Panc1 (cell line): ENCODE results near the gene GGA1. TPM values are rescaled to one million over a fixed set of nuclear protein-coding genes. Genes with fewer than 3 reads are reported as not detected.

Experiments used
- ATAC-seq: fragments of 200-7000 bp; cut with Tn5 transposase; 2 replicates; pipeline ENCODE4 v1.9.1; 2020; ENCODE audit warnings: mild to moderate bottlenecking, moderate library complexity
- BruUV-seq: library from RNA; stranded (reverse); fragments of 400-500 nt; replicated peaks from 2 replicates; lab custom pipeline; 2021; lab: Mats Ljungman, UMichigan
- CTCF ChIA-PET: fragments of 300-600 bp; sonication (Branson Sonifier 250); formaldehyde crosslinking; loops from one replicate; lab custom pipeline; 2022; ENCODE audit warnings: antibody characterized with exemption; lab: Charles Lee
- POLR2A ChIA-PET: fragments of 300-600 bp; sonication (Branson Sonifier 250); formaldehyde crosslinking; loops from one replicate; lab custom pipeline; 2022; ENCODE audit warnings: antibody characterized with exemption; lab: Charles Lee
- DNase-seq: peaks from one replicate; pipeline ENCODE4 v3.0.0-alpha.2; 2010; ENCODE audit warnings: low read depth, low spot score
- H3K27ac ChIP-seq: 2 replicates; pipeline ENCODE4 v1.5.1; 2011; ENCODE audit warnings: mild to moderate bottlenecking, low read length, inconsistent platforms
- H3K27me3 ChIP-seq: fragments of 200-500 bp; sonication (Bioruptor generic); 2 replicates; pipeline ENCODE4 v1.6.0; 2014; ENCODE audit warnings: low read length, inconsistent platforms; ENCODE audit not compliant: control insufficient read depth, insufficient read depth
- H3K36me3 ChIP-seq: fragments of 200-500 bp; sonication (Bioruptor generic); 2 replicates; pipeline ENCODE4 v1.5.1; 2014; ENCODE audit warnings: inconsistent platforms, mild to moderate bottlenecking, low read length, moderate library complexity; ENCODE audit not compliant: control insufficient read depth, insufficient read depth
- H3K4me1 ChIP-seq: 2 replicates; pipeline ENCODE4 v1.5.1; 2011; ENCODE audit warnings: inconsistent platforms, mild to moderate bottlenecking, low read length, moderate library complexity; ENCODE audit not compliant: control insufficient read depth, insufficient read depth
- H3K4me3 ChIP-seq, 2 experiments: 2 replicates each; pipeline ENCODE4 v1.5.1; 2011 to 2012; ENCODE audit warnings: low read depth in 2 of 2, low read length in 2 of 2, mild to moderate bottlenecking in 2 of 2, inconsistent platforms in 1 of 2, moderate library complexity in 1 of 2
- H3K9me3 ChIP-seq: fragments of 200-500 bp; sonication (Bioruptor generic); 2 replicates; pipeline ENCODE4 v1.5.1; 2014; ENCODE audit warnings: low read depth, mild to moderate bottlenecking, inconsistent platforms, low read length, moderate library complexity; ENCODE audit not compliant: control insufficient read depth, insufficient read depth
- CTCF ChIP-seq: fragments of 450-650 bp; IDR thresholded peaks from 2 replicates; pipeline ENCODE4 v1.5.1; 2017; ENCODE audit warnings: mild to moderate bottlenecking
- POLR2AphosphoS5 ChIP-seq: IDR thresholded peaks from 2 replicates; pipeline ENCODE4 v1.6.1; 2012; ENCODE audit warnings: mild to moderate bottlenecking, low read depth, low read length, moderate library complexity
- REST ChIP-seq, 2 experiments: IDR thresholded peaks; 2 replicates each; pipeline ENCODE4 v1.6.1; 2011 to 2012; ENCODE audit warnings: low read depth in 2 of 2, control low read depth in 1 of 2, low read length in 1 of 2, mild to moderate bottlenecking in 1 of 2, moderate library complexity in 1 of 2; ENCODE audit not compliant: insufficient read depth in 1 of 2
- SIN3A ChIP-seq: IDR thresholded peaks from 2 replicates; pipeline ENCODE4 v1.6.1; 2012; ENCODE audit warnings: low read depth, mild to moderate bottlenecking, low read length, moderate library complexity, borderline replicate concordance; ENCODE audit not compliant: insufficient read depth
- TCF7L2 ChIP-seq: IDR thresholded peaks from 2 replicates; pipeline ENCODE4 v1.6.1; 2011; ENCODE audit warnings: mild to moderate bottlenecking, low read depth, low read length, inconsistent platforms
- in situ Hi-C: cut with HindIII; loops from 2 replicates; pipeline ENCODE4 v1.10.0; 2016; ENCODE audit warnings: low sequenced_read_pairs, low pct_unique_long_range_greater_than_20kb
- intact Hi-C: fragments of 100-400 bp; cut with micrococcal nuclease; formaldehyde crosslinking; loops from one replicate; pipeline ENCODE4 v1.10.0; 2022; ENCODE audit not compliant: unreplicated experiment
- total RNA-seq: library from RNA; stranded (reverse); gene quantifications from one replicate; pipeline ENCODE4 v1.2.1, GENCODE V29; 2021; ENCODE audit not compliant: unreplicated experiment

The GGA1 gene
- total RNA-seq, 1 experiment from 2014 or later, result 45.4 TPM

GRCh38 chr22:37674248-37674647 is 65.6 kb downstream of the GGA1 start:
- ATAC-seq, result no peak
- intact Hi-C loops, result no loop called here
- ChIA-PET CTCF (no interaction called here), POLR2A (interaction anchor here (0.7 to 1.1 kb wide), 2 partner anchors 16 to 24 kb away, joined by 7 read pairs; no protein-coding TSS in a partner anchor)
- no peak for DNase-seq
- no peaks in the 10 kb centered on the region for H3K27me3 ChIP-seq
- peak overlapping the region; percentile 87 for H3K27ac ChIP-seq
- peaks cover 12% of the 10 kb centered on the region for H3K4me1 ChIP-seq
- H3K9me3 ChIP-seq, result no peaks in the 10 kb centered on the region
- in situ Hi-C loops, result no loop called here
- TF ChIP-seq REST (IDR thresholded peaks at IDR 0.05; ENCODE audit: insufficient read depth in 1 of 2, low read depth in 2 of 2, low read length in 1 of 2) (no peak), TCF7L2 (no peak), SIN3A (no peak), POLR2AphosphoS5 (no peak), CTCF (no peak)
- no peak overlapping the region for H3K4me3 ChIP-seq
- BruUV-seq, result no TSS peak
- no peaks in the 10 kb centered on the region for H3K36me3 ChIP-seq

GRCh38 chr22:37674951-37675929 is 66.6 kb downstream of the GGA1 start, which contains the start of gene LGALS1:
LGALS1 (plus strand) TSS chr22:37675636; CDS start chr22:37675703, 67 bp downstream.
- Histone ChIP-seq H3K27ac (peak within 1 kb of the TSS; percentile 87), H3K27me3 (no peaks in the 10 kb centered on the region), H3K4me1 (peaks cover 21% of the 10 kb centered on the region), H3K4me3 (peak within 1 kb of the TSS; percentile 70 to 84), H3K36me3 (no peaks in the 10 kb centered on the region), H3K9me3 (no peaks in the 10 kb centered on the region)
- ChIA-PET POLR2A (interaction anchor here (0.6 to 1.5 kb wide), 4 partner anchors 15 to 126 kb away, joined by 4 to 12 read pairs (median 8); no protein-coding TSS in a partner anchor), CTCF (interaction anchor here (1.6 kb wide), 1 partner anchor 32 kb away, joined by 8 read pairs; no protein-coding TSS in a partner anchor)
- TF ChIP-seq REST (IDR thresholded peaks at IDR 0.05; ENCODE audit: insufficient read depth in 1 of 2, low read depth in 2 of 2, low read length in 1 of 2), result no peak
- TF ChIP-seq POLR2AphosphoS5, result peak; percentile 86
- in situ Hi-C loops, result no loop called here
- BruUV-seq, result no TSS peak
- DNase-seq (peak; percentile 69), ATAC-seq (peak; percentile 86)
- intact Hi-C loops, result no loop called here
